ENCODE measurements around the gene NCMAP. TPM values are rescaled to one million over a fixed set of nuclear protein-coding genes. Genes with fewer than 3 reads are reported as not detected.

Gene NCMAP
- total RNA-seq, 2 donors from 2014 or later, result 0.16 to 0.22 TPM

DNA sequence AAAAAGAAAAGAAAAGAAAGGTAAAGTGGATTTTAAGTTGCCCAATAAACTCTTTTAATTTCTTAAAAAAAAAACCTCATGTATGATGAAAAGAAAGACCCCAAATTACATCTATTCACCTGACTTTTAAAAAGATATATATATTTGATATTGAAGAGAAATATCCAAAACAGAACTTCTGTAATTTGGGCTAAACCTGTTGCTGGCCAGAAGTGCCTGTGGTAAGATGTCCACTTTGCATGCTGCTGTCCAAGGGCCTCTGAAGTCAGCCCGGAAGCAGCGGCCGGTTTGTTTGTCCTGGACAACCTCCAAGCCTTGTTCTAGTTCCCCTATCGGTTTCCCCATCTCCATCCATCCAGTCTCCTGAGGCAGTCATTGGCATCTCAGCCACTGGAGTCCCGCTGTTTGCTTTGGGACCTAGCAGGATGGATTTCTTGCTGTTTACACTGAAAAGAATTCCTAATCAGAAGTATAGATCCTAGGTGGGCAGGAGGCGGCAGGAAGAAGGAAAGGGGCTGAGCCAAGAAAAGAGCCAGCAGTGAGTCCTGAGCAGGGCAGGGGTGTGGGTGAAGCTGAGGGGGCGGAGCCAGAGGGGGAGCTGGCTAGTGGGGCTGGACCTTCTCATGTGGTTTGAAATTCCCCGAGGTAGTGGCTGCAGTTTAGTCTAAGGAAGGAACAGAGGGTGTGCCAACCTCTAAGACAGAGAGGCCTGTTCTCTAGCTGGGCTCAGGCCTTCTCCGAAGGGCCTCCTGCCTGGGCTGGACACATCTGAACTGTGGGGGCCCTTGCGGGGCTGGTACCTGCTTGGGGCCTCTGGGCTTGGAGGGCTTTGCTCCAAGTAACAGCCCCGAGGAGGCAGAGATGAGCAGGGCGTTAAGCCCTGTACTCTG lies 3.3 kb downstream of the NCMAP start:
- Histone ChIP-seq H3K4me1 (peaks cover 0 to 13% of the 10 kb centered on the region in 2 donors), H3K36me3 (no peaks in the 10 kb centered on the region), H3K27ac (no peak overlapping the region), H3K27me3 (no peaks in the 10 kb centered on the region), H3K4me3 (no peak overlapping the region), H3K9me3 (no peaks in the 10 kb centered on the region)
- DNase-seq (ENCODE audit: low spot score), result no peak
- TF ChIP-seq, protein P1, sequence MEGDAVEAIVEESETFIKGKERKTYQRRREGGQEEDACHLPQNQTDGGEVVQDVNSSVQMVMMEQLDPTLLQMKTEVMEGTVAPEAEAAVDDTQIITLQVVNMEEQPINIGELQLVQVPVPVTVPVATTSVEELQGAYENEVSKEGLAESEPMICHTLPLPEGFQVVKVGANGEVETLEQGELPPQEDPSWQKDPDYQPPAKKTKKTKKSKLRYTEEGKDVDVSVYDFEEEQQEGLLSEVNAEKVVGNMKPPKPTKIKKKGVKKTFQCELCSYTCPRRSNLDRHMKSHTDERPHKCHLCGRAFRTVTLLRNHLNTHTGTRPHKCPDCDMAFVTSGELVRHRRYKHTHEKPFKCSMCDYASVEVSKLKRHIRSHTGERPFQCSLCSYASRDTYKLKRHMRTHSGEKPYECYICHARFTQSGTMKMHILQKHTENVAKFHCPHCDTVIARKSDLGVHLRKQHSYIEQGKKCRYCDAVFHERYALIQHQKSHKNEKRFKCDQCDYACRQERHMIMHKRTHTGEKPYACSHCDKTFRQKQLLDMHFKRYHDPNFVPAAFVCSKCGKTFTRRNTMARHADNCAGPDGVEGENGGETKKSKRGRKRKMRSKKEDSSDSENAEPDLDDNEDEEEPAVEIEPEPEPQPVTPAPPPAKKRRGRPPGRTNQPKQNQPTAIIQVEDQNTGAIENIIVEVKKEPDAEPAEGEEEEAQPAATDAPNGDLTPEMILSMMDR (IDR thresholded peaks at IDR 0.05), result no peak

DNA sequence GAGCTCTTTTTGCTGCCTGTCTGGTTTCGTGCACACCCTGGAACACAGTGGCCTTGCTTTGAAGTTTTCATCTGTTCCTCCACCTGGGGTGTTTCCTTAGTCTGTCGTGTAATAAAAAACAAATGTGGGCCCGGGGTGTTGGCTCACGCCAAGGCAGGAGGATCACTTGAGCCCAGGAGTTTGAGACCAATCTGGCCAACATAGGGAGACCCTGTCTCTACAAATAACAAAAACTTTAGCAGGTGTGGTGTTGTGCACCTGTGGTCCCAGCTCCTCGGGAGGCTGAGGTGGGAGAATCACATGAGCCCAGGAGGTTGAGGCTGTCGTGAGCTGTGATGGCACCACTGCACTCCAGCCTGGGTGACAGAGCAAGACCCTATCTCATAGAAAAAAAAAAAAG lies 4.5 kb downstream of the NCMAP start:
- DNase-seq (ENCODE audit: low spot score), result no peak
- H3K36me3 ChIP-seq, result no peaks in the 10 kb centered on the region
- no peak overlapping the region for H3K27ac ChIP-seq
- no peak overlapping the region for H3K4me3 ChIP-seq
- H3K9me3 ChIP-seq, result no peaks in the 10 kb centered on the region
- TF ChIP-seq, protein P1 (IDR thresholded peaks at IDR 0.05), result no peak
- H3K27me3 ChIP-seq, result no peaks in the 10 kb centered on the region
- H3K4me1 ChIP-seq, result peaks cover 0 to 13% of the 10 kb centered on the region in 2 donors

DNA sequence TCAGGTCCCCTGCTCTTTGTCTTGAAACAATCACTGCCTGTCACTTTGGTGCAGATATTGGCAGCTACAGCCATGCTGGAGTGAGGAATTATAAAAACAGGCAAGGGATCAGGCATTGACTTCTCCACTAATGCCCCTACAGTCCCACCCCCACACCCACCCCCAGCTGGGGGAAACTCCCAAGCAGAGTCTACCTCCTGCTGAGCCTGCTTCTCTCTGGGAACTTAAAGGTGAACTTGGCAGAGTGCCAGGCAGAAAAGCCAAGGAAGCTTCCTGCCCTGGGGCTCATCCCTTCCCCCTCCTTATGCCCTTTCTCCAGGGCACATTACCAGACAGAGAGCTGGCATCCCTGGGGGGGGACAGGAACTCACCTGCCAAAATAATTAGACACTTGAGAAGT lies 6.7 kb downstream of the NCMAP start:
- no peaks in the 10 kb centered on the region for H3K36me3 ChIP-seq
- no peak overlapping the region for H3K27ac ChIP-seq
- H3K4me3 ChIP-seq, result no peak overlapping the region
- DNase-seq (ENCODE audit: low spot score), result no peak
- no peaks in the 10 kb centered on the region for H3K27me3 ChIP-seq
- TF ChIP-seq, protein P1 (IDR thresholded peaks at IDR 0.05), result no peak
- peaks cover 0 to 5% of the 10 kb centered on the region in 2 donors for H3K4me1 ChIP-seq
- H3K9me3 ChIP-seq, result no peaks in the 10 kb centered on the region

DNA sequence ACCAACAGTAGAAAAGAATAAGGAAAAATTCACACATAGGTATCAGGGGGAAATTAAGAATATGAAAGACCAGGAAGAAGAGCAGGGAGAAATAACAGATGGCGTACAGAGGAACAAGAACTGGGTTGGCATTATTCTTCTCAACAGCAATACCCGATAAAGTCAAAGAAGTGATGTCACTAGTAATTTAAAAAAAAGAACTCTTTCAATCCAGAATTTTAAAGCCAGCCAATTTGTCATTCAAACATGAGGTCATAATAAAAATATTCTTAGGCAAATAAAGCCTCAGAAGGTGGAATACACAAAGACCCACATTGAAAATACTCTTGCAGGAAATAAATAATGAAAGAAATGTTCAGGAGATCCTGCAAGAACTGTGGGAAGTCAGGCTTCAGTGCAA lies 8.8 kb downstream of the NCMAP start:
- TF ChIP-seq, protein P1 (IDR thresholded peaks at IDR 0.05), result no peak
- Histone ChIP-seq H3K27me3 (no peaks in the 10 kb centered on the region), H3K4me1 (peaks cover 0 to 4% of the 10 kb centered on the region in 2 donors), H3K27ac (no peak overlapping the region), H3K4me3 (no peak overlapping the region), H3K9me3 (no peaks in the 10 kb centered on the region), H3K36me3 (no peaks in the 10 kb centered on the region)
- no peak for DNase-seq (ENCODE audit: low spot score)

DNA sequence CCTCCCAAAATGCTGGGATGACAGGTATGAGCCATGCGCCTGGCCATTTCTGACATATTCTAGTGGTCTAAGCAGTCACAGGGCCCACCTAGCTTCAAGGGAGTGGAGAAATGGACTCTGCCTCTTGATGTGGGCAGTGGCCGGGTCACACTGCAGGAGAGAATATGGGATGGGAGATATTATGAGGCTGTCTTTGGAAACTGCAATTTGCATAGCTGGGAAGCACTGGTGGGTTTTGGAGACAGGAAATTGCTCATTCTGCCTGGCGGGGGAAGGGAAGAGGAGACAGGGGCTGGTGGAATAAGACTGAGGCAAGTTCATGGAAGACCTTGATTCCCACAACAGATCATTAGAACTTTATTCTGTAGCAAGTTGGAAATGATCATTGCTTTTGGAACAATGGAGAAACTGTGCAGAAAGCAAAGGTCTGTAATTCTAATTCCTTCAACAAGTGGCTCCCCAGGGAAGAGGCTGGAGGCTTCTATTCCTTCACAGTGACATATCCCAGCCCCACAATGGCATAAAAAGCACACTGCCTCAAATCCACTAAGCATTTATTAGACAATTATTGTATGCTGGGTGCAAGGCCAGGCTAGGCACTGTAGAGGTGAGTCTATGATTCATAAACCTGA lies 10.5 kb downstream of the NCMAP start:
- Histone ChIP-seq H3K9me3 (no peaks in the 10 kb centered on the region), H3K27me3 (no peaks in the 10 kb centered on the region), H3K27ac (no peak overlapping the region), H3K4me3 (no peak overlapping the region), H3K36me3 (no peaks in the 10 kb centered on the region), H3K4me1 (peaks cover 0 to 4% of the 10 kb centered on the region in 2 donors)
- TF ChIP-seq, protein P1 (IDR thresholded peaks at IDR 0.05), result no peak
- no peak for DNase-seq (ENCODE audit: low spot score)

Data from right atrium auricular region (tissue), 2 donors.